Measurements from ENCODE around the gene PAK1.

DNA sequence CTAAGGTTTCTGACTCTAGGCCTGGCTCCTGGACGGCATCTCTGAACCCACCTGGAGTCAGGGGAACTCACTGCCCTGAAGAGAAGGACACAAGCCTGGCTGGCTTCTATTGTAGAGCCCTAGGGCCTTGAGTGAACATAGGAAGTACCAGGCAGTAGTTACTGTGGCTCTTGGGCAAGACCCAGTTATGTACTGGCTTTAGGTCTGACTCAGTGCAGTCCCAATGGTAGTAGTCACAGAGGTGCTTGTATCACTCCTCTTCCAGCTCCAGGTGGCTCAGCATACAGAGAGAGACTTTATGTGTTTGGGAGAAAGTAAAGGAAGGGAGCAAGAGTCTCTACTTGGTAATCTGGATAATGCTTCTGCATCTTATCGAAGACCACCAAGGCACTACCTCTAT, 13.9 kb upstream of the PAK1 start:
- TF ChIP-seq CTCF (conservative IDR thresholded peaks at IDR 0.05) (no peak), EZH2 (IDR thresholded peaks at IDR 0.05; ENCODE audit: low read depth) (no peak)
